Motor neuron (in vitro differentiated cells): ENCODE results near the gene TTLL4. TPM values are rescaled to one million over a fixed set of nuclear protein-coding genes. Genes with fewer than 3 reads are reported as not detected.

Experiments
- total RNA-seq, 8 experiments: library from RNA; unstranded; fragments of 300-600 nt; gene quantifications; 2 replicates each; pipeline versions ENCODE4 v1.2.3 to v1.2.4, GENCODE V29; 2022

Gene TTLL4
- total RNA-seq, 8 experiments from 2014 or later, result 11.1 to 78.3 (median 23.4) TPM

Other genes starting within 250 kb of the TTLL4 start
- 10 to 100 TPM in 7 of 8 experiments, 1 to 10 TPM in 1; 5.0 to 20.7 (median 14.3) TPM for gene USP37, start 142.5 kb upstream of the TTLL4 start, total RNA-seq
- gene CNOT9, start 142.0 kb upstream of the TTLL4 start, total RNA-seq, result 10 to 100 TPM; 35.9 to 77.5 (median 49.6) TPM
- 10 to 100 TPM in 3 of 8 experiments, 1 to 10 TPM in 4, under 1 TPM in 1; 0.54 to 14.7 (median 5.4) TPM for gene PLCD4, start 102.9 kb upstream of the TTLL4 start, total RNA-seq
- gene ZNF142, start 51.2 kb upstream of the TTLL4 start, total RNA-seq, result 10 to 100 TPM in 7 of 8 experiments, 1 to 10 TPM in 1; 7.4 to 29.1 (median 15.1) TPM
- 10 to 100 TPM; 25.8 to 57.7 (median 38.8) TPM for gene BCS1L, start 51.2 kb upstream of the TTLL4 start, total RNA-seq
- gene RNF25, start 38.8 kb upstream of the TTLL4 start, total RNA-seq, result 10 to 100 TPM; 20.9 to 37.9 (median 28.7) TPM
- 10 to 100 TPM; 12.7 to 93.3 (median 26.0) TPM for gene STK36, start 38.7 kb upstream of the TTLL4 start, total RNA-seq
- gene CYP27A1, start 71.3 kb downstream of the TTLL4 start, total RNA-seq, result 100 to 1,000 TPM in 1 of 8 experiments, 10 to 100 TPM in 3, 1 to 10 TPM in 4; 1.0 to 104 (median 7.4) TPM
- 1 to 10 TPM in 2 of 8 experiments, under 1 TPM in 3, not detected in 3; 0.07 to 5.1 (median 0.56) TPM for gene PRKAG3, start 121.0 kb downstream of the TTLL4 start, total RNA-seq
- under 1 TPM in 3 of 8 experiments, not detected in 5; 0.14 to 0.93 (median 0.24) TPM for gene WNT6, start 149.0 kb downstream of the TTLL4 start, total RNA-seq
- under 1 TPM in 3 of 8 experiments, not detected in 5; 0.11 to 0.81 (median 0.14) TPM for gene WNT10A, start 170.0 kb downstream of the TTLL4 start, total RNA-seq
- 1 to 10 TPM in 5 of 8 experiments, under 1 TPM in 3; 0.13 to 4.6 (median 1.5) TPM for gene CDK5R2, start 248.8 kb downstream of the TTLL4 start, total RNA-seq